Keratinocyte (primary cell): ENCODE data around the gene TSPAN11. TPM values are rescaled to one million over a fixed set of nuclear protein-coding genes. Genes with fewer than 3 reads are reported as not detected.

Source experiments
- DNase-seq: peaks from one replicate; pipeline ENCODE4 v3.0.0-alpha.2; 2011; ENCODE audit warnings: low read depth, missing footprints, low spot score
- FAIRE-seq: peaks from 2 replicates; lab custom pipeline; 2011; peaks lifted over from hg19 to GRCh38; lab: Jason Lieb, UNC
- H2AFZ ChIP-seq: 2 replicates; pipeline ENCODE4 v1.6.0; 2012; ENCODE audit warnings: low read length, control low read depth, inconsistent platforms; ENCODE audit not compliant: control insufficient read depth
- H3K27ac ChIP-seq: 2 replicates; pipeline ENCODE4 v1.5.1; 2011; ENCODE audit warnings: low read length; ENCODE audit not compliant: control insufficient read depth, insufficient read depth
- H3K27me3 ChIP-seq: 3 replicates; pipeline ENCODE4 v1.6.0; 2011; ENCODE audit warnings: low read length; ENCODE audit not compliant: control insufficient read depth, insufficient read depth; ENCODE audit errors: extremely low read depth
- H3K36me3 ChIP-seq, 2 experiments: 2 replicates in 1 of 2; 3 replicates in 1 of 2; pipeline ENCODE4 v1.5.1; 2011; ENCODE audit warnings: low read length in 2 of 2, mild to moderate bottlenecking in 1 of 2; ENCODE audit not compliant: control insufficient read depth in 2 of 2, insufficient read depth in 2 of 2; ENCODE audit errors: extremely low read depth in 1 of 2
- H3K4me1 ChIP-seq: 3 replicates; pipeline ENCODE4 v1.5.1; 2011; ENCODE audit warnings: low read length; ENCODE audit not compliant: control insufficient read depth, insufficient read depth; ENCODE audit errors: extremely low read depth
- H3K4me2 ChIP-seq: 3 replicates; pipeline ENCODE4 v1.6.0; 2011; ENCODE audit warnings: low read depth, low read length; ENCODE audit not compliant: control insufficient read depth, insufficient read depth; ENCODE audit errors: extremely low read depth
- H3K4me3 ChIP-seq, 3 experiments: fragments of 200-600 bp in 1 of 3; sonication (generic) in 1 of 3; 2 replicates in 2 of 3; 3 replicates in 1 of 3; pipeline ENCODE4 v1.5.1; 2011 to 2016; ENCODE audit warnings: low read length in 3 of 3, mild to moderate bottlenecking in 3 of 3, control low read depth in 2 of 3, inconsistent platforms in 1 of 3, low read depth in 1 of 3, mixed read lengths in 1 of 3, mixed run types in 1 of 3, moderate library complexity in 1 of 3; ENCODE audit not compliant: control insufficient read depth in 2 of 3, insufficient read depth in 2 of 3; ENCODE audit errors: extremely low read depth in 1 of 3
- H3K79me2 ChIP-seq: 2 replicates; pipeline ENCODE4 v1.6.0; 2012; ENCODE audit warnings: low read length; ENCODE audit not compliant: control insufficient read depth, insufficient read depth
- H3K9ac ChIP-seq: 3 replicates; pipeline ENCODE4 v1.6.0; 2011; ENCODE audit warnings: low read length; ENCODE audit not compliant: control insufficient read depth, insufficient read depth; ENCODE audit errors: extremely low read depth
- H3K9me1 ChIP-seq: 3 replicates; pipeline ENCODE4 v1.6.0; 2011; ENCODE audit warnings: low read length; ENCODE audit not compliant: control insufficient read depth, insufficient read depth; ENCODE audit errors: extremely low read depth
- H3K9me3 ChIP-seq: 2 replicates; pipeline ENCODE4 v1.5.1; 2012; ENCODE audit warnings: low read depth, low read length; ENCODE audit not compliant: control insufficient read depth
- H4K20me1 ChIP-seq: 3 replicates; pipeline ENCODE4 v1.6.0; 2011; ENCODE audit warnings: low read length; ENCODE audit not compliant: control insufficient read depth, insufficient read depth; ENCODE audit errors: extremely low read depth
- EZH2 ChIP-seq: IDR thresholded peaks from one replicate; pipeline ENCODE4 v1.6.1; 2012; ENCODE audit warnings: inconsistent platforms, mild to moderate bottlenecking, low read length, moderate library complexity
- dilution Hi-C: fragments of 300-500 bp; cut with MboI; formaldehyde crosslinking; loops from one replicate; pipeline ENCODE4 v1.7.0; 2020; ENCODE audit warnings: low sequenced_read_pairs; ENCODE audit not compliant: extremely low pct_ligation_motif_present
- polyA plus RNA-seq, 5 experiments: library from polyadenylated mRNA; depleted of rRNA in 3 of 5; stranded (reverse) in 3 of 5; stranded (forward) in 1 of 5; unstranded in 1 of 5; fragments of >200 nt; gene quantifications; 1 replicate in 1 of 5; 2 replicates in 3 of 5; 3 replicates in 1 of 5; pipeline versions ENCODE4 v1.2.1 to v1.2.3, GENCODE V29; 2011 to 2012; ENCODE audit warnings: missing spikeins in 2 of 5, low read depth in 1 of 5, low replicate concordance in 1 of 5
- TF ChIP-seq, protein P1 (sequence below), 3 experiments: IDR thresholded peaks in 1 of 3; conservative IDR thresholded peaks in 1 of 3; optimal IDR thresholded peaks in 1 of 3; 2 replicates in 2 of 3; 3 replicates in 1 of 3; pipeline versions ENCODE3 to v1.5.1; 2011; ENCODE audit warnings: low read length in 3 of 3, mild to moderate bottlenecking in 3 of 3, moderate library complexity in 2 of 3, control low read depth in 1 of 3, inconsistent platforms in 1 of 3; ENCODE audit not compliant: insufficient read depth in 2 of 3; ENCODE audit errors: extremely low read depth in 1 of 3

The TSPAN11 gene
- polyA plus RNA-seq, 1 donor (not counting 4 experiments of a cell fraction or from before 2014, with no cell fraction given), result not detected

DNA sequence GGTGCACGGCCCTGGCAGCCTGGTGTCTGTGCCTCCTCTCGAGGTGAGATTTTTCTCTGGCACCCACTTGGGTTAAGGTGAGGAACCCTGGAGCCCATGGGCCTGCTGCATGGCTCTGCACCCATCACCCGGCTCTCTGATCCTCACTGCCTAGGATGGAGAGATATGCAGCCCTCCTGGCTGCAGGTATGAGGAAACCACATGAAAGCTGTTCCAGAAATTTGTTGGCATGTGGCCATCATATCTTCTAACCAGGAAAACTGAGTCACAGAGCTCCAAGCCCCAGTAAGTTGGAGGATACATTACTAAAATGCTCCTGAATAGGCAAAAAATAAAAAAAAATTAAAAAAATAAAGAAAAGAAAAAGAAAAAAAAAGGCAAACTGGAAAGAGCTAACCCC, 107.8 kb downstream of the TSPAN11 start:
- dilution Hi-C loops, result no loop called here
- Histone ChIP-seq H3K9me1 (no peaks in the 10 kb centered on the region), H3K4me3 (no peak overlapping the region), H3K4me1 (no peaks in the 10 kb centered on the region), H2AFZ (no peak overlapping the region), H3K36me3 (no peaks in the 10 kb centered on the region), H3K27ac (no peak overlapping the region), H3K79me2 (no peaks in the 10 kb centered on the region), H3K9me3 (no peaks in the 10 kb centered on the region), H4K20me1 (no peaks in the 10 kb centered on the region), H3K9ac (no peak overlapping the region), H3K27me3 (peaks cover 2% of the 10 kb centered on the region), H3K4me2 (no peak overlapping the region)
- FAIRE-seq (no peak), DNase-seq (no peak)
- TF ChIP-seq, protein P1, sequence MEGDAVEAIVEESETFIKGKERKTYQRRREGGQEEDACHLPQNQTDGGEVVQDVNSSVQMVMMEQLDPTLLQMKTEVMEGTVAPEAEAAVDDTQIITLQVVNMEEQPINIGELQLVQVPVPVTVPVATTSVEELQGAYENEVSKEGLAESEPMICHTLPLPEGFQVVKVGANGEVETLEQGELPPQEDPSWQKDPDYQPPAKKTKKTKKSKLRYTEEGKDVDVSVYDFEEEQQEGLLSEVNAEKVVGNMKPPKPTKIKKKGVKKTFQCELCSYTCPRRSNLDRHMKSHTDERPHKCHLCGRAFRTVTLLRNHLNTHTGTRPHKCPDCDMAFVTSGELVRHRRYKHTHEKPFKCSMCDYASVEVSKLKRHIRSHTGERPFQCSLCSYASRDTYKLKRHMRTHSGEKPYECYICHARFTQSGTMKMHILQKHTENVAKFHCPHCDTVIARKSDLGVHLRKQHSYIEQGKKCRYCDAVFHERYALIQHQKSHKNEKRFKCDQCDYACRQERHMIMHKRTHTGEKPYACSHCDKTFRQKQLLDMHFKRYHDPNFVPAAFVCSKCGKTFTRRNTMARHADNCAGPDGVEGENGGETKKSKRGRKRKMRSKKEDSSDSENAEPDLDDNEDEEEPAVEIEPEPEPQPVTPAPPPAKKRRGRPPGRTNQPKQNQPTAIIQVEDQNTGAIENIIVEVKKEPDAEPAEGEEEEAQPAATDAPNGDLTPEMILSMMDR (optimal IDR thresholded peaks at IDR 0.05 in 1 of 3, IDR thresholded peaks at IDR 0.05 in 1 of 3, conservative IDR thresholded peaks at IDR 0.05 in 1 of 3; ENCODE audit: extremely low read depth in 1 of 3, insufficient read depth in 2 of 3, low read length in 3 of 3), result no peak
- no peak for TF ChIP-seq EZH2

DNA sequence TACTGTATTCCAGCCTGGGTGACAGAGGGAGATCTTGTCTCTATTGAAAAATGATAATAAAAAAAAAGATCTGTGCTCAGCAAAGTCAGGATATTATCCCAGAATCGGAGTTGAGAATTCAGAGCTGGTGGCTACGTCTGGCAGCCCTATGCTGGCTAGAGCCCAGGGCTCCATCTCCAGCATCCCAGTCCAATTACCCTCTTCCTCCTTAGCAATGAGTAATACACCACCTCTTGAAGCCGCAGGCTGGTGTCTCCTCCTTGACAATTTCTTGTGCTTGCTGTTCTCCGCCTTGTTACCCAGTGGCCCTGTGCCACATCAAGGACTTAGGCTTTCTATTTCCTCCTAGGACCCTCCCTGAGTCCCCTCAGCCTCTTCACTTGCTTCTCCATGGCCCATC, 108.7 kb downstream of the TSPAN11 start:
- dilution Hi-C loops, result no loop called here
- TF ChIP-seq, protein P1 (optimal IDR thresholded peaks at IDR 0.05 in 1 of 3, IDR thresholded peaks at IDR 0.05 in 1 of 3, conservative IDR thresholded peaks at IDR 0.05 in 1 of 3; ENCODE audit: extremely low read depth in 1 of 3, insufficient read depth in 2 of 3, low read length in 3 of 3), result no peak
- TF ChIP-seq EZH2, result no peak
- Histone ChIP-seq H3K27ac (no peak overlapping the region), H3K4me1 (no peaks in the 10 kb centered on the region), H3K27me3 (peaks cover 2% of the 10 kb centered on the region), H3K9ac (no peak overlapping the region), H3K36me3 (no peaks in the 10 kb centered on the region), H3K4me2 (no peak overlapping the region), H3K79me2 (no peaks in the 10 kb centered on the region), H4K20me1 (no peaks in the 10 kb centered on the region), H3K9me1 (no peaks in the 10 kb centered on the region), H3K4me3 (no peak overlapping the region), H3K9me3 (no peaks in the 10 kb centered on the region), H2AFZ (no peak overlapping the region)
- DNase-seq (no peak), FAIRE-seq (no peak)
